Measurements from ENCODE around the gene CKAP4.

The CKAP4 gene

DNA sequence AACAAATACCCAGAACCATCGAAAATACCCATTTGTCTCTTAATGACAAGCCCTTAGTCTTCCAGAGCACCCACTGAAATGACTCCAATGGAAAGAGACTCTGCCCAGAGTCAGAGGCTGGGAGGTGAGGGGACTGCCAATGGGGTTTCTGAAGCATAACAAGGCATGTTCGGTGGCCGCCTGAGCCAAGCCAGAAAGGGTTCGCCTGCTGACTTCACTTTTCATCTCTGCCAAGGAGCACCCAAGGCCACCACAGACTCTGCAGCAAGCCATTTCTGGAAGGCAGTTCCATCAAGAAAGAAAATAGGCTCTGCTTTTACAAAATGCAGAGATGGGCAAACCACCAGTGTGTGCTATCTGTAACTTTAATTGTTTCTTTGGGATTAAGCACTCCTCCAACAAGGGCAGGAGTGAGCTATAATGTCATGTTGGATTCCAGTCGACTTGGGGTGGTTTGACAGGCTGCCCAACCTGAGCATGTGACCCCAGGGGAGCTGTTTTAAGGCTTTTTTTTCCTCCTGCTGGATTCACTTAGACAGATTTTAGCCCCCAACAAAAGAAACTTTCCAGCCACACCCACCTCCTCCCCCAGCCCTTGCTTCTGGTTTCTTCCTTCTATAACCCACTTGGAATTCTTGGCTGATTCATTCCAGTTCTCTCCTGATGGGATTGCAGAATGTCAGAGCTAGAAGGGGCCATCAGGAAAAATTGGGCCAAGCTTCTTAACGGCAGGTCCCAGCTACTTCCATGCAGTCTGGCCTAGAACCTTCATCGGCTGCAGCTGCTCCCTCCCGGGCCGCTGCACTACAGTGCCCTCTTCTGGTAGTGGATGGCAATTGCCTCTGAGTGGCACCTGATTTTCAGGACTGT lies 24.1 kb downstream of the CKAP4 start:
- Histone ChIP-seq H4K20me1 (ENCODE audit: insufficient read depth, low read length) (no peaks in the 10 kb centered on the region), H3K27ac (ENCODE audit: low read length) (no peak overlapping the region), H3K79me2 (ENCODE audit: low read length) (no peaks in the 10 kb centered on the region), H3K4me1 (ENCODE audit: low read length) (0 out of 2 replicates have a peak, but pooled peaks cover 8% of the 10 kb centered on the region), H3K9me3 (replicated peaks; ENCODE audit: insufficient read depth, low read length) (no peaks in the 10 kb centered on the region), H3K4me2 (ENCODE audit: low read depth, low read length) (peak overlapping the region; percentile 35; the same call in 1 of the 2 replicates), H3K9ac (ENCODE audit: low read length) (no peak overlapping the region), H3F3A (ENCODE audit: insufficient read depth, low read length) (no peaks in the 10 kb centered on the region), H3K27me3 (replicated peaks; ENCODE audit: insufficient read depth, low read length) (no peaks in the 10 kb centered on the region), H2AFZ (ENCODE audit: low read length) (peak overlapping the region; percentile 64), H3K4me3 (ENCODE audit: low read length) (no peak overlapping the region), H3K9me2 (replicated peaks; ENCODE audit: insufficient read depth, low read length) (no peaks in the 10 kb centered on the region), H3K36me3 (replicated peaks; ENCODE audit: insufficient read depth, low read length) (no peaks in the 10 kb centered on the region)
- TF ChIP-seq EZH2 (optimal IDR thresholded peaks at IDR 0.05; ENCODE audit: low read depth, low read length): no peak
- TF ChIP-seq, protein P1, sequence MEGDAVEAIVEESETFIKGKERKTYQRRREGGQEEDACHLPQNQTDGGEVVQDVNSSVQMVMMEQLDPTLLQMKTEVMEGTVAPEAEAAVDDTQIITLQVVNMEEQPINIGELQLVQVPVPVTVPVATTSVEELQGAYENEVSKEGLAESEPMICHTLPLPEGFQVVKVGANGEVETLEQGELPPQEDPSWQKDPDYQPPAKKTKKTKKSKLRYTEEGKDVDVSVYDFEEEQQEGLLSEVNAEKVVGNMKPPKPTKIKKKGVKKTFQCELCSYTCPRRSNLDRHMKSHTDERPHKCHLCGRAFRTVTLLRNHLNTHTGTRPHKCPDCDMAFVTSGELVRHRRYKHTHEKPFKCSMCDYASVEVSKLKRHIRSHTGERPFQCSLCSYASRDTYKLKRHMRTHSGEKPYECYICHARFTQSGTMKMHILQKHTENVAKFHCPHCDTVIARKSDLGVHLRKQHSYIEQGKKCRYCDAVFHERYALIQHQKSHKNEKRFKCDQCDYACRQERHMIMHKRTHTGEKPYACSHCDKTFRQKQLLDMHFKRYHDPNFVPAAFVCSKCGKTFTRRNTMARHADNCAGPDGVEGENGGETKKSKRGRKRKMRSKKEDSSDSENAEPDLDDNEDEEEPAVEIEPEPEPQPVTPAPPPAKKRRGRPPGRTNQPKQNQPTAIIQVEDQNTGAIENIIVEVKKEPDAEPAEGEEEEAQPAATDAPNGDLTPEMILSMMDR (IDR thresholded peaks at IDR 0.05; ENCODE audit: low read length): peak; percentile 93
- DNase-seq: peak; percentile 70

DNA sequence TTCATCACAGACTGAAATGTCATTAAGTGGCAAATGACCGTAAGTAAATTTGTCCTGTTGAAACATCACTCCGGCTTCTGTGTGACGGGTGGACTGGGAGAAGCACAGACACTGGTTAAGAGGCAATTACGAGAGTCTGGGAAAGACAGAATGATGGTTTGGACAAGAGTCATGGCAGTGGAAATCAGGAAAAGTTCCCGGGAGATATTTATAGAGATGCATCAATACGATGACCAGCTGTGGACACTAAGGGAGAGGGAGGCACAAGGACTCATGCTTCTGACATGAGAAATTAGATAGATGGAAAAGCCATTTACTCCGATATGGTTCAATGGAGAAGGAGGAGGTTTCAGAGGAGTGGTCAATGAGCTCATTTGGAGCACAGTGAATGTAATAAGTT lies 27.3 kb downstream of the CKAP4 start:
- no peak overlapping the region for H2AFZ ChIP-seq (ENCODE audit: low read length)
- H3K36me3 ChIP-seq (replicated peaks; ENCODE audit: insufficient read depth, low read length): no peaks in the 10 kb centered on the region
- TF ChIP-seq, protein P1 (IDR thresholded peaks at IDR 0.05; ENCODE audit: low read length): no peak
- TF ChIP-seq EZH2phosphoT487 (IDR thresholded peaks at IDR 0.05; ENCODE audit: low read length) (no peak), EZH2 (optimal IDR thresholded peaks at IDR 0.05; ENCODE audit: low read depth, low read length) (no peak)
- H3K9me2 ChIP-seq (replicated peaks; ENCODE audit: insufficient read depth, low read length): no peaks in the 10 kb centered on the region
- H3K27ac ChIP-seq (ENCODE audit: low read length): no peak overlapping the region
- no peaks in the 10 kb centered on the region for H4K20me1 ChIP-seq (ENCODE audit: insufficient read depth, low read length)
- no peak for DNase-seq
- H3K4me3 ChIP-seq (ENCODE audit: low read length): no peak overlapping the region
- H3K9me3 ChIP-seq (replicated peaks; ENCODE audit: insufficient read depth, low read length): no peaks in the 10 kb centered on the region
- H3K79me2 ChIP-seq (ENCODE audit: low read length): no peaks in the 10 kb centered on the region
- H3F3A ChIP-seq (ENCODE audit: insufficient read depth, low read length): no peaks in the 10 kb centered on the region
- no peaks in the 10 kb centered on the region for H3K4me1 ChIP-seq (ENCODE audit: low read length)
- no peak overlapping the region for H3K9ac ChIP-seq (ENCODE audit: low read length)
- no peaks in the 10 kb centered on the region for H3K27me3 ChIP-seq (replicated peaks; ENCODE audit: insufficient read depth, low read length)
- no peak overlapping the region for H3K4me2 ChIP-seq (ENCODE audit: low read depth, low read length)

DNA sequence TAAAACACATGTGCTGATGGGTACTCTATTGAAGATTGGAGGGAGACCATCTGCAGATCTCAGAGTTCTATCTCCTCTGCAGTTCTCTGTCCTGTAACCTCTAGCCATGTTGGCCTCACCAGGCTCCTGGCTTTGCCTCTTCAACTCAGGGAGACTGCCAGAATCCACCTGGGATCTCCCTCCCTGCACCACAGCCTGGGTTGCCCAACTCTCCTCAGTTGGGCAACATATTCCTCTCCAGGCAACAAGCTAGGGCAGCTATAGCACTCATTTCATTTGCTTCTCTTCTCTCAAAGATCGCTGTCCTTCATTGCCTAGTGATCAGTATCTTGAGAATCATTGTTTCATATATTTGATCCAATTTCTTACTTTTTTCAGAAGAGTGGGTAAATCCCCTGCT lies 28.8 kb downstream of the CKAP4 start:
- DNase-seq: no peak
- H3K27ac ChIP-seq (ENCODE audit: low read length): no peak overlapping the region
- no peaks in the 10 kb centered on the region for H3K27me3 ChIP-seq (replicated peaks; ENCODE audit: insufficient read depth, low read length)
- no peaks in the 10 kb centered on the region for H3F3A ChIP-seq (ENCODE audit: insufficient read depth, low read length)
- no peak overlapping the region for H2AFZ ChIP-seq (ENCODE audit: low read length)
- H3K4me3 ChIP-seq (ENCODE audit: low read length): no peak overlapping the region
- TF ChIP-seq EZH2phosphoT487 (IDR thresholded peaks at IDR 0.05; ENCODE audit: low read length) (no peak), EZH2 (optimal IDR thresholded peaks at IDR 0.05; ENCODE audit: low read depth, low read length) (no peak)
- TF ChIP-seq, protein P1 (IDR thresholded peaks at IDR 0.05; ENCODE audit: low read length): no peak
- no peaks in the 10 kb centered on the region for H4K20me1 ChIP-seq (ENCODE audit: insufficient read depth, low read length)
- H3K9me2 ChIP-seq (replicated peaks; ENCODE audit: insufficient read depth, low read length): no peaks in the 10 kb centered on the region
- no peak overlapping the region for H3K9ac ChIP-seq (ENCODE audit: low read length)
- no peaks in the 10 kb centered on the region for H3K36me3 ChIP-seq (replicated peaks; ENCODE audit: insufficient read depth, low read length)
- H3K9me3 ChIP-seq (replicated peaks; ENCODE audit: insufficient read depth, low read length): no peaks in the 10 kb centered on the region
- H3K4me1 ChIP-seq (ENCODE audit: low read length): no peaks in the 10 kb centered on the region
- H3K79me2 ChIP-seq (ENCODE audit: low read length): no peaks in the 10 kb centered on the region
- no peak overlapping the region for H3K4me2 ChIP-seq (ENCODE audit: low read depth, low read length)
